ENCODE data around the gene EXD1. TPM values are rescaled to one million over a fixed set of nuclear protein-coding genes. Genes with fewer than 3 reads are reported as not detected.
"Not testable (repeated sequence)": the region's sequence is repeated elsewhere in the genome, so short reads cannot be mapped to it uniquely, and the experiment has no call there.

The EXD1 gene
- total and polyA plus RNA-seq, 2 experiments from 2014 or later: 0.07 TPM; not detected in 1

DNA sequence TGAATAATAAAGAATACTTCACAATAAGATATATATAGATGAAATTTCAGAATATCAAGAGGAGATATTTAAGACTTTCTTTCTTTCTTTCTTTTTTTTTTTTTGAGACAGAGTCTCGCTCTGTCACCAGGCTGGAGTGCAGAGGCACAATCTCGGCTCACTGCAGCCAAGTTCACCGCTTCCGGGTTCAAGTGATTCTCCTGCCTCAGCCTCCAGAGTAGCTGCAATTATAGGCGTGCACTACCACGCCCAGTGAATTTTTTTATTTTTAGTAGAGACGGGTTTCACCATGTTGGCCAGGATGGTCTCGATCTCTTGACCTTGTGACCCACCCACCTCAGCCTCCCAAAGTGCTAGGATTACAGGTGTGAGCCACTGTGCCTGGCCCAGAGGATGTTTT, 20.2 kb upstream of the EXD1 start:
- not testable (repeated sequence) for DNase-seq (ENCODE audit: low spot score); ATAC-seq; H3K27me3 Mint-ChIP-seq (ENCODE audit: insufficient read depth, low read depth, poor library complexity)

DNA sequence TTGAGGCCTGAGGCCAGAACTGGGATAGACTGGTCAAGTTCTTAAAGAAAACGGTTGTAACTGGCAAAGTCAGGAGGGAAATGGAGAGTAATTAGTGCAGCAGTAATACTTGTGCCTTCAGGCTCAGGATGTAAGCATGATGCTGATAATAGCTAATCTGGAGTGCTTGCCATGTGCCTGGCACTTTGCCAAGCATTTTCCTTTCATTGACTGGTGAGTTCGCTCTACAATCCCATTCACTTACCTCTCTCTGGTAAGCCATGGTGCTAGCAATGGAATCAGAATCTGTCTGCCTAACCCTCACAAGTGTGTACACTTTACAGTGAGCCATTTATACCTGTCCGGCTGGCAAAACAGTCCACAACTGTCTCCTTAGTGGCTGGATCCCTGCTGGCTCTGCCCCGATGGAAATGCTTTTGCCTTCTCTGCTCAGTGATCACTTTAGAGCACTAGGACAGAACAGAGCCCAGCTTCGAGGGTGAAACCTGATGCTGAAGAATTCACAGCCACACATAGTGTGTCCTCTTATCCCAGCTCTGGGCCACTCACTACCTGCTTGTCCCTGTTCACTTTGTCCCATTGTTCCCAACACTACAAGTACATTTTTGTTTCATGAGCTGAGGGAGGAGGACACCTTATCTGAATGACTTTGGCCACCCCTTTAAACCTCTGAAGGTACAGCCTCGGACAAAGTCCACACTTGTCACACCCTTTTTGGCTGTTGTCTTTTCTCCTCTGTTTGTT, 10.8 kb upstream of the EXD1 start:
- no peaks in the 10 kb centered on the region for H3K9me3 Mint-ChIP-seq
- no peaks in the 10 kb centered on the region for H3K27me3 ChIP-seq (ENCODE audit: insufficient read depth)
- H3K27ac ChIP-seq (ENCODE audit: low read depth): 0 out of 2 replicates have a peak overlapping the region, but pooled peaks have one; percentile 32
- H3K27me3 Mint-ChIP-seq (ENCODE audit: insufficient read depth, low read depth, poor library complexity): no peaks in the 10 kb centered on the region
- no peak overlapping the region for H3K4me3 ChIP-seq
- H3K4me3 Mint-ChIP-seq: no peak overlapping the region
- H3K9me2 ChIP-seq (ENCODE audit: insufficient read depth): no peaks in the 10 kb centered on the region
- no peak overlapping the region for H2AFZ ChIP-seq
- H3K27ac Mint-ChIP-seq: no peak overlapping the region
- H3F3A ChIP-seq (replicated peaks; ENCODE audit: low read depth): no peaks in the 10 kb centered on the region
- peaks cover 23% of the 10 kb centered on the region for H3K79me2 ChIP-seq (replicated peaks; ENCODE audit: insufficient read depth)
- H3K4me2 ChIP-seq: no peak overlapping the region
- no peaks in the 10 kb centered on the region for H3K4me1 Mint-ChIP-seq
- H3K36me3 ChIP-seq (ENCODE audit: insufficient read depth): no peaks in the 10 kb centered on the region; the same call in 1 of the 2 replicates
- H3K36me3 Mint-ChIP-seq (ENCODE audit: low read depth): peaks cover 14% of the 10 kb centered on the region; the same call in 1 of the 3 replicates
- no peak for DNase-seq (ENCODE audit: low spot score)
- no peaks in the 10 kb centered on the region for H3K4me1 ChIP-seq (ENCODE audit: insufficient read depth)
- H4K20me1 ChIP-seq (replicated peaks; ENCODE audit: insufficient read depth): peaks cover 3% of the 10 kb centered on the region; the same call in 1 of the 2 replicates
- no peak for ATAC-seq
- TF ChIP-seq, protein P1, sequence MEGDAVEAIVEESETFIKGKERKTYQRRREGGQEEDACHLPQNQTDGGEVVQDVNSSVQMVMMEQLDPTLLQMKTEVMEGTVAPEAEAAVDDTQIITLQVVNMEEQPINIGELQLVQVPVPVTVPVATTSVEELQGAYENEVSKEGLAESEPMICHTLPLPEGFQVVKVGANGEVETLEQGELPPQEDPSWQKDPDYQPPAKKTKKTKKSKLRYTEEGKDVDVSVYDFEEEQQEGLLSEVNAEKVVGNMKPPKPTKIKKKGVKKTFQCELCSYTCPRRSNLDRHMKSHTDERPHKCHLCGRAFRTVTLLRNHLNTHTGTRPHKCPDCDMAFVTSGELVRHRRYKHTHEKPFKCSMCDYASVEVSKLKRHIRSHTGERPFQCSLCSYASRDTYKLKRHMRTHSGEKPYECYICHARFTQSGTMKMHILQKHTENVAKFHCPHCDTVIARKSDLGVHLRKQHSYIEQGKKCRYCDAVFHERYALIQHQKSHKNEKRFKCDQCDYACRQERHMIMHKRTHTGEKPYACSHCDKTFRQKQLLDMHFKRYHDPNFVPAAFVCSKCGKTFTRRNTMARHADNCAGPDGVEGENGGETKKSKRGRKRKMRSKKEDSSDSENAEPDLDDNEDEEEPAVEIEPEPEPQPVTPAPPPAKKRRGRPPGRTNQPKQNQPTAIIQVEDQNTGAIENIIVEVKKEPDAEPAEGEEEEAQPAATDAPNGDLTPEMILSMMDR (conservative IDR thresholded peaks at IDR 0.05; ENCODE audit: low read depth in 2 of 2): no peak
- TF ChIP-seq POLR2AphosphoS5 (IDR thresholded peaks at IDR 0.05; ENCODE audit: low read depth) (no peak), EZH2phosphoT487 (IDR thresholded peaks at IDR 0.05; ENCODE audit: unreplicated experiment) (no peak), EZH2 (IDR thresholded peaks at IDR 0.05; ENCODE audit: low read depth, unreplicated experiment) (no peak), ZNF331 (CRISPR knock-in tag; IDR thresholded peaks at IDR 0.05; ENCODE audit: low read depth) (no peak), ZNF462 (CRISPR knock-in tag; IDR thresholded peaks at IDR 0.05) (no peak), CREB1 (CRISPR knock-in tag; IDR thresholded peaks at IDR 0.05; ENCODE audit: low read depth) (no peak), JUNB (IDR thresholded peaks at IDR 0.05; ENCODE audit: unreplicated experiment) (no peak), ZNF114 (CRISPR knock-in tag; IDR thresholded peaks at IDR 0.05) (no peak), ETS1 (IDR thresholded peaks at IDR 0.05) (no peak)

More for the DNA sequence above, 20.2 kb upstream of the EXD1 start:
- not testable (repeated sequence) for H2AFZ ChIP-seq; H3K4me1 Mint-ChIP-seq; H3K4me2 ChIP-seq; H3K27ac ChIP-seq (ENCODE audit: low read depth); H3K4me3 Mint-ChIP-seq; H3K9me2 ChIP-seq (ENCODE audit: insufficient read depth); H3K9me3 Mint-ChIP-seq; H3F3A ChIP-seq (replicated peaks; ENCODE audit: low read depth); H3K36me3 ChIP-seq (ENCODE audit: insufficient read depth); H3K79me2 ChIP-seq (replicated peaks; ENCODE audit: insufficient read depth); H3K4me1 ChIP-seq (ENCODE audit: insufficient read depth); H3K27me3 ChIP-seq (ENCODE audit: insufficient read depth); H3K4me3 ChIP-seq; H4K20me1 ChIP-seq (replicated peaks; ENCODE audit: insufficient read depth); H3K27ac Mint-ChIP-seq
- H3K36me3 Mint-ChIP-seq (ENCODE audit: low read depth): peaks cover 23% of the 10 kb centered on the region; the same call in 2 of the 3 replicates

Data from GM23338 (cell line).